Measurements from ENCODE around the gene CES1.

- TF ChIP-seq POLR2AphosphoS5 (IDR thresholded peaks at IDR 0.05; ENCODE audit: borderline replicate concordance, low read depth, low read length) (no peak), EZH2 (IDR thresholded peaks at IDR 0.05) (no peak)
These were observed 39.2 kb upstream of the CES1 start for GRCh38 chr16:55872130-55872529.
